ENCODE results near the gene EFR3B.
"Not testable (repeated sequence)": the region's sequence is repeated elsewhere in the genome, so short reads cannot be mapped to it uniquely, and the experiment has no call there.

The EFR3B gene

GRCh38 chr2:25041928-25042320 lies at the start of gene EFR3B:
TSS of gene EFR3B (plus strand) at chr2:25042076. CDS start at chr2:25042313, 237 bp downstream.
- DNase-seq, result peak; percentile 89

- peak; percentile 31 for DNase-seq
Observed at GRCh38 chr2:24993406-24994145, 48.3 kb upstream of the EFR3B start.

GRCh38 chr2:24994146-24994724 lies 47.6 kb upstream of the EFR3B start:
- DNase-seq, result no peak

GRCh38 chr2:24999097-24999496 lies 42.8 kb upstream of the EFR3B start:
- DNase-seq, result not testable (repeated sequence)

- DNase-seq, result no peak
Observed at GRCh38 chr2:25000036-25000435, 41.8 kb upstream of the EFR3B start.

GRCh38 chr2:25000503-25001324 lies 41.2 kb upstream of the EFR3B start:
- no peak for DNase-seq

GRCh38 chr2:25001325-25001637 lies 40.6 kb upstream of the EFR3B start:
- DNase-seq, result no peak

- DNase-seq, result no peak
Observed at GRCh38 chr2:25002066-25002465, 39.8 kb upstream of the EFR3B start.

GRCh38 chr2:25009954-25010353 lies 31.9 kb upstream of the EFR3B start:
- DNase-seq, result no peak

- DNase-seq, result not testable (repeated sequence)
Observed at GRCh38 chr2:25011342-25011741, 30.5 kb upstream of the EFR3B start.

- no peak for DNase-seq
Observed at GRCh38 chr2:25014631-25015030, 27.2 kb upstream of the EFR3B start.

GRCh38 chr2:25018681-25019080 lies 23.2 kb upstream of the EFR3B start:
- no peak for DNase-seq

- DNase-seq, result no peak
Observed at GRCh38 chr2:25021791-25022362, 20.0 kb upstream of the EFR3B start.

- no peak for DNase-seq
Observed at GRCh38 chr2:25023333-25023732, 18.5 kb upstream of the EFR3B start.

GRCh38 chr2:25025229-25026007 lies 16.5 kb upstream of the EFR3B start:
- DNase-seq, result no peak

GRCh38 chr2:25026008-25026530 lies 15.8 kb upstream of the EFR3B start:
- no peak for DNase-seq

- DNase-seq, result peak; percentile 96
Observed at GRCh38 chr2:25029183-25029554, 12.7 kb upstream of the EFR3B start.

GRCh38 chr2:25030702-25031101 lies 11.2 kb upstream of the EFR3B start:
- DNase-seq, result no peak

GRCh38 chr2:25032094-25032493 lies 9.8 kb upstream of the EFR3B start:
- DNase-seq, result no peak

- DNase-seq, result no peak
Observed at GRCh38 chr2:25032901-25033300, 9.0 kb upstream of the EFR3B start.

- no peak for DNase-seq
Observed at GRCh38 chr2:25034081-25034480, 7.8 kb upstream of the EFR3B start.

GRCh38 chr2:25035537-25036220 lies 6.2 kb upstream of the EFR3B start:
- no peak for DNase-seq

Measured in NCI-H187 treated with DMSO at 0.1 percent for 48 hours (cell line).